Gastrocnemius medialis (tissue), 4 donors: Measurements from ENCODE around the gene ALDH4A1.

Experiments used
- CTCF ChIP-seq, 5 experiments: fragments of 450-650 bp in 3 of 5; fragments of 200-600 bp in 2 of 5; sonication (generic) in 2 of 5; IDR thresholded peaks in 4 of 5; conservative IDR thresholded peaks in 1 of 5; 1 replicate in 4 of 5; 2 replicates in 1 of 5; pipeline ENCODE4 v1.5.1; 2016 to 2019; ENCODE audit warnings: antibody characterized with exemption in 5 of 5, mild to moderate bottlenecking in 3 of 5, moderate library complexity in 3 of 5
- POLR2A ChIP-seq, 2 donors: fragments of 450-650 bp; IDR thresholded peaks; one replicate each; pipeline ENCODE4 v1.6.1; 2017; ENCODE audit warnings: antibody characterized with exemption in 2 of 2, mild to moderate bottlenecking in 2 of 2, moderate library complexity in 2 of 2

- TF ChIP-seq POLR2A (IDR thresholded peaks at IDR 0.05) (no peak), CTCF (IDR thresholded peaks at IDR 0.05 in 4 of 5, conservative IDR thresholded peaks at IDR 0.05 in 1 of 5) (no peak)
Observed at GRCh38 chr1:18866846-18867245, 35.5 kb downstream of the ALDH4A1 start.
